ENCODE data around the gene FMNL3.
"Not testable (repeated sequence)": the region's sequence is repeated elsewhere in the genome, so short reads cannot be mapped to it uniquely, and the experiment has no call there.

FMNL3 gene

GRCh38 chr12:49626836-49627235 lies 80.4 kb downstream of the FMNL3 start:
- DNase-seq: no peak

- no peak for DNase-seq
Observed at GRCh38 chr12:49626169-49626835, 80.9 kb downstream of the FMNL3 start.

GRCh38 chr12:49624921-49625577 lies 82.2 kb downstream of the FMNL3 start:
- no peak for DNase-seq

DNA sequence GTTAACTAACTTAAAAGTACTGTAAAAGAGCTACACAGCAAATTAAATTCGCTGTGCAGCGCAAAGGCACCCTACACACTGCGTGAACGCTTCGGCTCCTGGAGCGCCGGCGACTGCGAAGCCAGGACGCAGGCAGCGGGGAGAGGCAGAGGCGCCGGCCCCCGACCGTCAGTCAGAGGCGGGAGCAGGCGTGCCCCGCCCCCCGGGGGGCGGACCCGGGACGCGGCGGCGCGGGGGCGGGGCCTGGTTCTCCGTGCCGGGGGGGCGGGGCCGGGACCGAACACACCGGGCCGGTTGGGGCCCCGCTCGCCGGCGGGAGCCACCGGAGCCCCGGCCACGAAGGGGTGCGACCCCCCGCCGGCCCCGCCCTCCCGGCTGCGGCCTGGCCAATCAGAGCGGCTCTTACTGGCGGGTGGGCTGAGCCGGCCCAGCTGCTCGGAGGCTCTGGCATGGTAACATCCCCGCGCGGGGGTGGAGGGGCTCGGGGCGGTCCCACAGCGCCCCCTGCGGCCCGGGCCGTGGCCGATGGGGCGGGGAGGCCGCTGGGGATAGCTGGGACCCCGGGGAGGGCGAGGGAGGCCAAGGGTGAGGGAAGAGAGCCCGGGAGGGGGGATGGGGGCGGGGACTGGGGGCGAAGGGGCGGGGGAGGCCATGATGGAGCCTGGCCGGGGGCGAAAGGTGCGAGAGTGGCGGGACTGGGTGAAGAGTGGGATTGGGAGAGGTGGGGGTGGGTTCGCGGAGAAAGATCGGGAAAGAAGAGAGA lies 83.9 kb downstream of the FMNL3 start, which contains the start of gene PRPF40B:
Gene PRPF40B (plus strand): TSS at position 420 of the 763 bp plus-strand sequence. CDS start 30 bp downstream, at position 450.
- DNase-seq: peak; percentile 49

- no peak for DNase-seq
Observed at GRCh38 chr12:49622501-49623141, 84.6 kb downstream of the FMNL3 start.

GRCh38 chr12:49621651-49622500 lies 85.3 kb downstream of the FMNL3 start:
- no peak for DNase-seq

DNA sequence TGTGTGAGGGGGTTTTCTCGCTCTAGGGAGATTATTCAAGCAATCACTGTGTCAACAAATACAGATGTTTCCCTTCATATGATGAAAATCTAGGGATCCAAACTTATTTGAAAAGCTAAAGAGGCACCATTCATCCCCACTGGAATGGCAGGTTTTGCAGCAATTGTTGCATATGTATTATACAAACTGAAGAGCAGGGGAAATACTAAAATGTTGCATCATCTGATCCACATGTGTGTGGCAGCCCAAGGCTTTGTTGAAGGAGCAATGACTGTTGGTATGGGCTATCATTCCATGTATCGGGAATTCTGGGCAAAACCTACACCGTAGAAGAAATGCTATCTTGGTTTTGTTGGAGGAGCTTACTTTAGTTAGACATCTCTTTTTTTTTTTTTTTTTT lies 87.9 kb downstream of the FMNL3 start:
- no peak for DNase-seq

DNA sequence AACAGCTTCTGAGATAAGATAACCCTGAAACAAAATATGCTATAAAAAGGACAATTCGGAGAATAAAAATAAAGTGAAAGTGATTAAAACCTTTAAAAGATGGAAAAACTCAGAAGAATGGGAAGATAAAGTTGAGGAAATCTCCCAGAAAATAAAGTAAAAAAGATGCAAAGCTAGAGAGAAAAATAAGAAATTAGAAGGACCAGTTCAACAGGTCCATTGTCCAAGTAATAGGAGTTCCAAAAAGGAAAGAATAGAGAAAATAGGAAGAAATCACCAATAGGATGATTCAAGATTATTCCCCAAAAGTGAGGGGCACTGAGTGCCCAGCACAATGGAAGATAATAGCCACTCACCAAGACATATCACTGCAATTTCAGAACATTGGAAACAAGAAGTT lies 88.6 kb downstream of the FMNL3 start:
- no peak for DNase-seq

DNA sequence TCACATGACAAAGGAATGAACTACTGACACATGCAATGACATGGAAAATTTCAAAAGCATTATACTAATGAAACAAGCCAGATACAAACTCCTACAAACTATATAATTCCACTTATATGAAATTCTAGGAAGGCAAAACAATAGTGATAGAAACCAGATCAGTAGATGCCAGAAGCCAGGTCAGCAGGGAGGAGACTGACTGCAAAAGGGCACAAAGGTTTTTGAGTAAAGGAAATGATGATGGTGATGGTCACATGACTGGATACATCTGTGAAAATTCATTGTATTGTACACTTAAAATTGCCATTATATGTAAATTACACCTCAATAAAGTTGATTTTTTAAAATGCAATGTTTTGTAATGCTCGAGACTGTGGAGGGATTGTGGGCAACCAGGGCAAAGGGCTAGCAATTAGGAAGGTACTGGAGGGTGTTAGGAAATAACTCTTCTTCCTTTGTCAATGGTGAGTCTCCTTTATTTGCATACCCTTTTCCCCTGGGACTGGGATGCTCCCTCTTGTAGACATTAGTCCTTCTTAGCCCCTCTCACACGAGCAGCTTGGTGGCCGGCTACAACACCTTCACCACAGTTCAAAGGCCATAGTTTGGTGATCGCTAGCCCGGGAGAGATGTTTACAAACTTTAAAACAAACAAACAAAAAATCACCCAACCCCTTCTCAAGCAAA lies 90.5 kb downstream of the FMNL3 start:
- DNase-seq: no peak

DNA sequence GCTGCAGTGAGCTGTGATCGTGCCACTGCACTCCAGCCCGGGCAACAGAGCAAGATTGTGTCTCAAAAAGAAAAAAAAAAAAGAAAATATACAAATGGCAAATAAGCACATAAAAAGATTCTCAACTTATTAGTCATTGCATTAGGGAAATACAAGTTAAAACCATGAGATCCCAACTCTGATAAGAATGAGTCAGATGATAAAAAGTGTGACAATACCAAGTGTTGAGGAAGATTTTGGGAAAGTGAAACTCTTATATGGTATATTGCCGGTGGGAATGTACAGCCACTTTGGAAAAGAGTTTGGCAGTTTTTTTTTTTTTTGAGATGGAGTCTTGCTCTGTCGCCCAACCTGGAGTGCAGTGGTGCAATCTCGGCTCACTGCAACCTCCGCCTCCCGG lies 91.5 kb downstream of the FMNL3 start:
- no peak for DNase-seq

DNA sequence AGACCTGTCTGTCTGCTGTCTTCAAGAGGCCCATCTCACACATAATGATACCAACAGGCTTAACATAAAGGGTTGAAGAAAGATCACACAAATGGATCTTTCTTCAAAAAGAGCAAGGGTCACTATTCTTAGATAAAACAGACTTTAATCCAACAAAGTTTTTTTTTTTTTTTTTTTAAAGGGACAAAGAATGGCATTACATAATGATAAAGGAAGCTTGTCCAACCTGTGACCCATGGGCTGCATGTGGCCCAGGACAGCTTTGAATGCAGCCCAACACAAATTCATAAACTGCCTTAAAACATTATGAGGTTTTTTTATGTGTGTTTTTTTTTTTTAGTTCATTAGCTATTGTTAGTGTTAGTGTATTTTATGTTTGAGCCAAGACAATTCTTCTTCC lies 95.0 kb downstream of the FMNL3 start:
- no peak for DNase-seq

GRCh38 chr12:49610785-49611184 lies 96.4 kb downstream of the FMNL3 start:
- DNase-seq: not testable (repeated sequence)

- no peak for DNase-seq
Observed at GRCh38 chr12:49609875-49610154, 97.4 kb downstream of the FMNL3 start.

DNA sequence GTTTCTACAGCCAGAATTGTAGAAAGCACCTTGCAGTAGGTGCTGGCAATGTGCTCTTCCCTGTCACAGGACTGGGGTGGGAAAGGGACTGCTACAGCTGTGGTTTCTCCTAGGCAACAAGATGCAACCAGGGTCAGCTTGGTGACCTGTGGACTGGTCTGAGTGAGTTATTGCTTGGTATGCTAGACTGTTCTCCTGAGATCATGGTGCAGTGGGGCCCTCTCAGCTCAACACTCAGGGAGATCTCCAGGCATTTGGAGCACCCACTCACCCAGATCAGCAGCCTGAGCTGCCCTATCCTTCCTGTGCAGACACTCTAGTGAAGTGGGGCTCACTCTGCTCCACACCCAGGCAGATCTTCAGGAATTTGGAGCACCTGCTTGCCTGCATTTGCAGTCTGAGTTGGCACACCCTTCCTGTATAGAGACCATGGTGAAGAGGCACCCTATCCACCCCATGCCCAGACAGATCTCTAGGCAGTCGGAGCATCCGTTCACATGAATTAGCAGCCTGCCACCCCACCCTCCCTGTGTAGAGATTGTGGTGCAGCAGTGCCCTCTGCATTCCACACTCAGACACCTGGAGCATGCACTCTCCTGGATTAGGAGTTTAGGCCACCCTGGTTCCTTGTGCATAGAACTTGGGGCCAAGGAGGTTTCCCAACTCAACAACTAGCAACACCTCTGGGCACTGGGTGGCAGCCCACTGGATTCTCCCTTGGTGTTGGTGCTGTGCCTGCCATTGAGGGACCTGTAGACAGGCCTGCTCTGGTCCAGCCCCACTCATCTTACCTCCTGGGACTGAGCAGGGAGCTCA lies 97.9 kb downstream of the FMNL3 start:
- DNase-seq: no peak

- DNase-seq: not testable (repeated sequence)
Observed at GRCh38 chr12:49605539-49605938, 101.7 kb downstream of the FMNL3 start, which contains the start of gene FAM186B. Gene FAM186B, minus strand, starts transcription at chr12:49605639. Its CDS starts 162 bp downstream, at chr12:49605477.

GRCh38 chr12:49604856-49605255 lies 102.3 kb downstream of the FMNL3 start:
- no peak for DNase-seq

DNA sequence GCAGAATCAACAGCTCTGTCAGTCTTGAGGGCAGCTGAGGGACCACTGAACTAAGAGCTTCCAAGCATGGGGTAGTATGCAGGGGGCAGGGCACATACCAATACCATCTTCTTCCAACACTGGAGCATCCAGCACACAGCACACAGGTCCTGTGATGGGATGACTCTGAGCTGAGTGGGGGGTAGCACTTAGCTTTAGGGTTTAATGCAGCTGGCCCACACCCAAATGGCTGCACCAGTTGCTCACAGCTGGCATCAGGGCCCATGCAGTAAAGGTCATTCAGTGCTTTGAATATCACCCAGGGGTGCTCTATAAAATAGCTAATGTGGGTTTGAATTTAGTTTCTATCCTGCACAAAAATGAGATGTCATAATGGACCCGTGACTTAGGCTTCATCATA lies 103.5 kb downstream of the FMNL3 start:
- DNase-seq: no peak

GRCh38 chr12:49599961-49600360 lies 107.2 kb downstream of the FMNL3 start:
- DNase-seq: no peak

DNA sequence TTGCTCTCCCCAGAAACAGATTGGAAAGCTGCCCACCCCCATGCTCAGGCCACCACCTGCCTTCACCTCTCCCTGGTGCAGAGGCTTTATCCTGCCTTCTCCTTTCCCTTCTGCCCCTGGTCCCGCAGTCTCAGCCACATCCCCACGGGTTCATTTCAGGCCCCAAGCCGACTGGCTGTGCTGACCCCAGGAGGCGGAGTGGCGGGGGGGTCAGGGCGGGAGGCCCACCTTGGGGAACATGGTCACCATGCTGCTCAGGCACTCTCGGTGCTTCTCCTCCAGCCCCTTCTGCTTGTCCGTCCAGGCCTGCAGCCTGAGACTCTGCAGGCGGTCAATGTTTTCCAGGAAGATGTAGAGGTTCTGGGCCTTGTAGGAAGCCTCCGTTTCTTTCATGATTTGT lies 108.7 kb downstream of the FMNL3 start:
- no peak for DNase-seq

DNA sequence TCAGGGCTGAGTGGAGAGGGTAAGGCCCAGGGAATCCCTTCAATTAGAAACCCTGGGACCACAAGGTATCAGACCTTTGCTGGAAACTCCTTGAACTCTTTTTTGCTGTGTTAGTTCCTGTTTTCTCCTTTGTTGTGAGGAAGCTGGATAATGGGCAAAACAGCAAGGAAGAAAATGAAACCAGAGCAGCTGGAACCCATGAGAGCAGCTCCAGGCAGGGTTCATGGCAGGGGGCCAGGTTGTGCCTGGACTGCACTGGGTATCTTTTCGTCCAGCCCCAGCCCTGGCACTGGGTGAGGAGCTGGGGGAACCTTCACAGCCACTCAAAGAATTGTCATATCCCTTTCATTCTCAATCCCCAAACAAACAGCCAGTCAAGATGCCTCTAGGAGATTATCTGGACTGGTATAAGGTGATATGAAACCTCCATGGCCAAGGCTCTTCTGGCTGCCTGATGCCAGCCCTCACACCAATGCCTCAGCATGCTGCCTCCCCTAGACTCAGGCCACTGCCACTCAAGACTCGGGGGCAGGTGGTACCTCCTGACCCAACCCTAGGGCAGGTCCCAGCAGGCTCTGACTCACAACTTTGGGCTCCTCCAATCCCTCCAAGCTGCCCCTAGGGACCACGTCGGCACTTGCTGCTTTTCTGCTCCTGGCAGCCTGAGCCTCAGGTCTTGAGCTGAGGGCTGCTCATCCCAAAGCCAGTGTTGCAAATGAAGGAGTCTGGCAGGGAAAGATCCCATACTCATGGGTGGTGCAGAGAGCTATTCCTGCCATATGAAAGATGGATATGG lies 118.3 kb downstream of the FMNL3 start:
- no peak for DNase-seq

Data from NCI-H187 treated with DMSO at 0.1 percent for 48 hours (cell line).